Sigmoid colon (tissue), 4 donors: Measurements from ENCODE around the gene CEACAM21.

Experiments used
- CTCF ChIP-seq, 4 experiments: fragments of 450-650 bp in 3 of 4; fragments of 200-600 bp in 1 of 4; IDR thresholded peaks; one replicate each; pipeline ENCODE4 v1.5.1; 2016 to 2019; ENCODE audit warnings: antibody characterized with exemption in 4 of 4, mild to moderate bottlenecking in 3 of 4, moderate library complexity in 2 of 4
- EP300 ChIP-seq, 4 donors: sonication (generic); formaldehyde crosslinking; IDR thresholded peaks; one replicate each; pipeline ENCODE4 v1.6.1; 2017; ENCODE audit warnings: antibody characterized with exemption in 4 of 4

GRCh38 chr19:41566001-41566400 is 10.0 kb upstream of the CEACAM21 start:
- no peak for TF ChIP-seq CTCF (IDR thresholded peaks at IDR 0.05)
- TF ChIP-seq EP300 (IDR thresholded peaks at IDR 0.05) = no peak
